K562 (cell line): ENCODE data around the gene SSBP2. TPM values are rescaled to one million over a fixed set of nuclear protein-coding genes. Genes with fewer than 3 reads are reported as not detected.
A peak's percentile ranks its signal among the peaks of the same experiment; 100 is the strongest.

Source experiments
- CHAMP1 ChIP-seq: fragments of 450-650 bp; IDR thresholded peaks from 2 replicates; pipeline ENCODE4 v1.6.1; 2016; ENCODE audit warnings: mild to moderate bottlenecking
- GABPB1 ChIP-seq: sonication (generic); formaldehyde crosslinking; IDR thresholded peaks from 2 replicates; pipeline ENCODE4 v1.8.0; 2022; ENCODE audit warnings: mild to moderate bottlenecking, missing genetic modification reagents
- HNRNPH1 ChIP-seq: fragments of 200-400 bp; formaldehyde crosslinking; optimal IDR thresholded peaks from 2 replicates; pipeline ENCODE3; 2017; ENCODE audit warnings: low read depth, mild to moderate bottlenecking, low read length, moderate library complexity
- KLF16 ChIP-seq: IDR thresholded peaks from 2 replicates; pipeline ENCODE4 v1.6.1; 2016; ENCODE audit warnings: antibody characterized with exemption
- L3MBTL2 ChIP-seq: fragments of 450-650 bp; IDR thresholded peaks from 2 replicates; pipeline ENCODE4 v1.6.1; 2016; ENCODE audit warnings: mild to moderate bottlenecking, moderate library complexity
- MBD1 ChIP-seq: fragments of 250-450 bp; sonication (Bioruptor Pico); IDR thresholded peaks from 2 replicates; pipeline ENCODE4 v1.8.0; 2022; ENCODE audit warnings: inconsistent platforms
- MCM3 ChIP-seq: fragments of 450-650 bp; IDR thresholded peaks from 2 replicates; pipeline ENCODE4 v1.6.1; 2016
- MTA2 ChIP-seq: fragments of 450-650 bp; IDR thresholded peaks from 2 replicates; pipeline ENCODE4 v1.6.1; 2016; ENCODE audit warnings: low read depth
- NCOA1 ChIP-seq: fragments of 450-650 bp; IDR thresholded peaks from 2 replicates; pipeline ENCODE4 v1.6.1; 2016; ENCODE audit warnings: low read depth
- NR2C1 ChIP-seq, 2 experiments: fragments of 450-650 bp; IDR thresholded peaks; 2 replicates each; pipeline ENCODE4 v1.6.1; 2017; ENCODE audit warnings: mild to moderate bottlenecking in 2 of 2, antibody characterized with exemption in 1 of 2, inconsistent platforms in 1 of 2, missing compliant biosample characterization in 1 of 2, missing genetic modification characterization in 1 of 2
- POLR2H ChIP-seq: IDR thresholded peaks from 2 replicates; pipeline ENCODE4 v1.6.1; 2016; ENCODE audit warnings: missing genetic modification characterization, low read depth, mild to moderate bottlenecking, control low read depth, missing compliant biosample characterization, moderate library complexity
- PYGO2 ChIP-seq: fragments of 450-650 bp; IDR thresholded peaks from 2 replicates; pipeline ENCODE4 v1.6.1; 2016; ENCODE audit warnings: mild to moderate bottlenecking, missing genetic modification characterization, moderate library complexity, missing compliant biosample characterization
- SMAD4 ChIP-seq: fragments of 250-450 bp; sonication (Bioruptor Pico); conservative IDR thresholded peaks from 2 replicates; pipeline ENCODE4 v1.8.0; 2021; ENCODE audit warnings: inconsistent platforms, mild to moderate bottlenecking, moderate library complexity
- SMARCE1 ChIP-seq: fragments of 450-650 bp; IDR thresholded peaks from 2 replicates; pipeline ENCODE4 v1.7.1; 2016; ENCODE audit warnings: mild to moderate bottlenecking
- SPI1 ChIP-seq: IDR thresholded peaks from 2 replicates; pipeline ENCODE4 v1.6.1; 2011; ENCODE audit warnings: low read depth, low read length, control low read depth, borderline replicate concordance
- STAT5B ChIP-seq: fragments of 250-450 bp; sonication (Bioruptor Pico); IDR thresholded peaks from 2 replicates; pipeline ENCODE4 v1.8.0; 2021; ENCODE audit warnings: mild to moderate bottlenecking, inconsistent platforms
- TFE3 ChIP-seq: fragments of 450-650 bp; formaldehyde crosslinking; IDR thresholded peaks from 2 replicates; pipeline ENCODE4 v1.4.0; 2020; ENCODE audit warnings: mild to moderate bottlenecking, mixed read lengths
- THRB ChIP-seq: fragments of 450-650 bp; formaldehyde crosslinking; conservative IDR thresholded peaks from 2 replicates; pipeline ENCODE4 v1.4.0; 2022; ENCODE audit warnings: mild to moderate bottlenecking, missing genetic modification characterization
- USF2 ChIP-seq: sonication (generic); formaldehyde crosslinking; IDR thresholded peaks from 2 replicates; pipeline ENCODE4 v1.5.0; 2020; ENCODE audit warnings: missing genetic modification reagents
- ZNF655 ChIP-seq: fragments of 250-450 bp; sonication (Bioruptor Pico); IDR thresholded peaks from 2 replicates; pipeline ENCODE4 v1.5.0; 2021
- ZNF717 ChIP-seq: fragments of 250-450 bp; sonication (Bioruptor Pico); IDR thresholded peaks from 2 replicates; pipeline ENCODE4 v1.5.0; 2021
- ZNF75A ChIP-seq: fragments of 450-650 bp; formaldehyde crosslinking; IDR thresholded peaks from 2 replicates; pipeline ENCODE4 v1.4.0; 2020; ENCODE audit warnings: mild to moderate bottlenecking
- polyA plus RNA-seq, 8 experiments: library from polyadenylated mRNA; depleted of rRNA in 4 of 8; stranded (reverse) in 5 of 8; unstranded in 3 of 8; fragments of >200 nt; fragmentation: Nextera tagmentation in 2 of 8; fragmentation: Illumina TruSeq in 1 of 8; extraction: Ambion mirVana in 2 of 8; extraction: Trizol in 1 of 8; gene quantifications; 2 replicates each; pipeline versions ENCODE4 v1.2.1 to v1.2.3, GENCODE V29; 2011 to 2014; ENCODE audit warnings: inconsistent platforms in 1 of 8, missing spikeins in 1 of 8
- total RNA-seq, 7 experiments: library from RNA; depleted of rRNA in 6 of 7; stranded (reverse); fragments of >200 nt in 6 of 7; fragmentation: Illumina TruSeq in 2 of 7; extraction: Trizol in 2 of 7; gene quantifications; 2 replicates each; pipeline versions ENCODE4 v1.2.1 to v1.2.3, GENCODE V29; 2011 to 2021; ENCODE audit warnings: low replicate concordance in 1 of 7

The SSBP2 gene
- total and polyA plus RNA-seq, 9 of the 15 experiments (the other 6 are each of a cell fraction or from before 2014, with no cell fraction given) = 22.3 to 133 (median 42.1) TPM

GRCh38 chr5:81759632-81760005 lies 8.7 kb upstream of the SSBP2 start (continued):
- TF ChIP-seq THRB (CRISPR knock-in tag) (peak; percentile 8; the same call in 1 of the 2 replicates), MTA2 (peak; percentile 6; the same call in 1 of the 2 replicates), POLR2H (tag) (0 out of 2 replicates have a peak, but pooled peaks have one; percentile 5), GABPB1 (0 out of 2 replicates have a peak, but pooled peaks have one; percentile 7), NCOA1 (no peak), CHAMP1 (no peak), SMARCE1 (peak; percentile 54), HNRNPH1 (no peak), KLF16 (no peak), PYGO2 (no peak), STAT5B (CRISPR knock-in tag) (no peak), SMAD4 (CRISPR knock-in tag) (no peak), L3MBTL2 (no peak), ZNF717 (no peak), ZNF75A (CRISPR knock-in tag) (no peak), SPI1 (peak; percentile 70; the same call in 1 of the 2 replicates), TFE3 (CRISPR knock-in tag) (no peak), MCM3 (no peak), NR2C1 (IDR thresholded peaks at IDR 0.05) (no peak), NR2C1 (tag; IDR thresholded peaks at IDR 0.05) (no peak), MBD1 (no peak), USF2 (CRISPR knock-in tag) (no peak), ZNF655 (CRISPR knock-in tag) (no peak)
